NCI-H1930 (cell line): ENCODE data around the gene RTP1.
"Not testable (repeated sequence)": the region's sequence is repeated elsewhere in the genome, so short reads cannot be mapped to it uniquely, and the experiment has no call there.

ENCODE experiments used
- DNase-seq, 2 experiments: peaks; one replicate each; lab custom pipeline; 2025; lab: John Stamatoyannopoulos, UW

Gene RTP1

DNA sequence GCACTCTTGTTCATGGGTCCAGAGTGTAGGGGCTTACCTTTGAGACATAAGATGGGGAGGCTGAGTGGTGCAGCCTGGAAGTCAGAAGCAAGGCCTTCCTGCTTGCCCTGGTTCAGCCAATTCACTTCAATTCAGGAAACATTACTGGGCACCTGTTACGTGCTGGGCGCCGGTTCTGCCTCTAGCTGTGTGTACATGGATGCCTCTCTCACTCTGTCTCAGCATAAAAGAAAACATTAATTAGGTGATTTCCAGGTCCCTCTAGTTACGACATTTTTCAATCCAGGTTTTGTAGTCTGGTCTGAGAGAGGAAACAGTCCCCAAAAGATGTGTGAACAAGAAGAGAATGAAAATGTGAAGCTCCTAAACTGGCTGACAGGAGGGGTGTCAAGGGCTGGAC, 1.2 kb downstream of the RTP1 start:
- no peak for DNase-seq

DNA sequence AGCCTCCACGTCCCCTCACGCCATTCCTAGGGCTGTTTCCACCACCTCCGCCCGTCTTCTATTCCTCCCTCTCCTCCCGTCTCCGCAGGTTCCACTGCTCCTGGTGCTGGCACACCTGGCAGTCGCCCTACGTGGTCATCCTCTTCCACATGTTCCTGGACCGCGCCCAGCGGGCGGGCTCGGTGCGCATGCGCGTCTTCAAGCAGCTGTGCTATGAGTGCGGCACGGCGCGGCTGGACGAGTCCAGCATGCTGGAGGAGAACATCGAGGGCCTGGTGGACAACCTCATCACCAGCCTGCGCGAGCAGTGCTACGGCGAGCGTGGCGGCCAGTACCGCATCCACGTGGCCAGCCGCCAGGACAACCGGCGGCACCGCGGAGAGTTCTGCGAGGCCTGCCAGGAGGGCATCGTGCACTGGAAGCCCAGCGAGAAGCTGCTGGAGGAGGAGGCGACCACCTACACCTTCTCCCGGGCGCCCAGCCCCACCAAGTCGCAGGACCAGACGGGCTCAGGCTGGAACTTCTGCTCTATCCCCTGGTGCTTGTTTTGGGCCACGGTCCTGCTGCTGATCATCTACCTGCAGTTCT, 2.3 kb downstream of the RTP1 start:
- DNase-seq: not testable (repeated sequence)

DNA sequence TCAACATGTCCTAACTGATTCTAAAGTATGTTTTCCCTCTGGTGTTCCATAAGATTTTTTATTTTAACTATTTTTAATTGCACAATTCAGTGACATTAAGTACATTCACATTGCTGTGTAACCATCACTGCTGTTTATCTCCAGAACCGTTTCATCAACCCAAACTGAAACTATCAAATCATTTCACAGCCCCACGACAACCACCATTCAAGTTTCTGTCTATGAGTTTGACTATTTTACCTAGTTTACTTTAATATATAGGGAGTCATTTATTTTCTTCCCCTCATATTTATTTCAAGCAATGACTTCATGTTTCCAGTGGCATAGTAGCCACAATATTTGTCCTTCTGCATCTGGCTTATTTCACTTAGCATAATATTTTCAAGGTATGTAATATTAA, 8.4 kb downstream of the RTP1 start:
- no peak for DNase-seq

DNA sequence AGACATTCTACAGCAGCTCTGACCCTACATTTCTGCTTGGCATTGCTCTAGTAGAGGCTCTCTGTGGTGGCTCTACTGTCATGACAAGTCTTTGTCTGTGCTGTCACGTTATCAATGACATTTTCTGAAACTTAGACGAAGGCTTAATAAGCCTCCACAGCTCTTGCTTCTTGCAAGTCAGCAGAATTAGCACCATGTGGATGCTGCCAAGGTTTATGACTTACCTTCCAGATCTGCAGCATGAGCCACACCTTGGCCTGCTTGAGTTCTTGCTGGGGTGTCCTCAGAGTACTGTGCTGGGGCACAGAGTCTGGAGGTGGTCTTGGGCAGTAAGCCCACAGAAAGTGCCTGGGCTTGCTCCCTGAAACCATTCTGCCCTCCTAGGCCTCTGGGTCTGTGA, 9.8 kb downstream of the RTP1 start:
- no peak for DNase-seq

DNA sequence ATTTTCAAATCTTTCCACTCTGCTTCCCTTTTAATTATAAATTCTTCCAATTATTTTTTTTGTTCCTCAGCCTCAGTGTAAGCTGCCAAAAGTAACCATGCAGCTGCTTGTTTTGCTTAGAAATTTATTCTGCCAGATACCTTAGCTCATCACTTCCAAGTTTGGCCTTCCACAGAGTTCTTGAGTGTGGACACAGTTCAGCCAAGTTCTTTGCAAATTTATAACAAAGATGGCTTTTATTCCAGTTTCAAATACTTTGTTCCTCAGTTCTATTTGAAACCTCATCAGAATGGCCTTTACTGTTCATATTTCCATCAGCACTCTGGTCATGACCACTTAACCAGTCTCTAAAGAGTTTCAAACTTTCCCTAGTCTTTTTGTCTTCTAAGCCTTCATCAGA, 10.3 kb downstream of the RTP1 start:
- no peak for DNase-seq

- no peak for DNase-seq
These were observed 10.9 kb downstream of the RTP1 start for GRCh38 chr3:187208159-187208558.

GRCh38 chr3:187209491-187209890, 12.2 kb downstream of the RTP1 start:
- no peak for DNase-seq

GRCh38 chr3:187210091-187210490, 12.8 kb downstream of the RTP1 start:
- DNase-seq: no peak

- DNase-seq: no peak
These were observed 13.4 kb downstream of the RTP1 start for GRCh38 chr3:187210545-187211327.

DNA sequence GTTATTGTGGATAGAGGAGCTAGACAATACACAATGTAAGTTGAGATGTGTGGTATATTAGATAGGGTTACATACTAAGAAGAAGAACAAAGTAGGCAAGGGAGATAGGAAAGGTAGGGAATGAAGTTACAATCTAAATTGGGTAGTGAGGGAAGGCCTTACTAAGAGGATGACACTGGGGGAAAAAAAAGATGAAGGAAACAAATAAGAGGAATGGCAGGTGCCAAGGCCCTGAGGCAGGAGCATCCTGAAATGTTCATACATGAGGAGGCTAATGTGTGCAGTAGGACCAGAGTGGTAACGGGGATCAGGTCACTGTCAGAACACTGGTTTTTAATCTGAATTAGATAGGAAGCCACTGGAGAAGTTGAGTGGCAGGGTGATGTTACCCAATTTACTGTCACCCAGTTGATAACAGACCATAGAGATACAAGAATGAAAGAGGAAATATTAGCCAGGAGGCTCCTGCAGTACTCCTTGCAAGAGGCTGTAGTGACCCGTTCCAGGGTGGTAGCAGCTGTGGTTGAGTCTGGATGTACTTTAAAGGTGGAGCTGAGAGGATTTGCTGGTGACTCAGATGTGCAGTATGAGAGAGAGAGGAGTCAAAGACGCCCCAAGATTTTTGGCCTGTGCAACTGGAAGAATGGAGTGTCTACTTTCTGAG, 14.4 kb downstream of the RTP1 start:
- no peak for DNase-seq

DNA sequence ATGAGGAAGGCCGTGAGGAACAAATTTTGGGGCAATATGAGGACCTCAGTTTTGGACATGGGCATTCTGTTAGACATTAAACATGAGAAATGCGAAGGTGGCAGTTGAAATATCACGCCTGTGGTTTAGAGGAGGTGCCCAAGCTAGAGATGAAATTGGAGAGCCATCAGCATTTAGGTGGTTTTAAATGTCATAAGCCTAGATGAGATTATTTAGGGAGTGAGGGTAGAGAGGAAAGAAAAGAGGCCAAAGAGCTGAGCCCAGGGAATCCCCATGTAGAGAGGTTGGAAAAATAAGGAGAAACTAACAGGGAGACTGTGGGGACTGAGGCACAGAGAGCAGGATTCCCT, 14.9 kb downstream of the RTP1 start:
- no peak for DNase-seq

- DNase-seq: no peak
These were observed 15.4 kb downstream of the RTP1 start for GRCh38 chr3:187212705-187213104.

GRCh38 chr3:187213616-187214015, 16.3 kb downstream of the RTP1 start:
- DNase-seq: no peak

DNA sequence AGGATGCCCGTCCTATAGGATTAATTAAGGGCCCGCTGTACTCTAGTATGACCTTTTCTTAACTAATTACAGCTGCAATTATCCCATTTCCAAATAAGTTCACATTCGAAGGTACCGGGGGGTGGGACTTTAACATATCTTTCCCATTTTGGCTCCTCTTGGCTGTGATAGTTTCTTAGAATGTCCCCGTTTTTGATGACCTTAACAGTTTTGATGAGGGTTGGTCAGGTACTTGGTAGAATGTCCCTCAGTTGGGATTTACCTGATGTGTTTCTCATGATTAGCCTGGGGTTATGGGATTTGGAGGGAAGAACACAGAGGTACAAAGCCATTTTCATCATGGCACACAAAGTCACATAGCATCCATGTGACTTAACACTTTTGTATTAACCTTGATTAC, 18.2 kb downstream of the RTP1 start:
- no peak for DNase-seq

GRCh38 chr3:187222801-187223200, 25.5 kb downstream of the RTP1 start:
- no peak for DNase-seq

- no peak for DNase-seq
These were observed 26.5 kb downstream of the RTP1 start for GRCh38 chr3:187223799-187224198.

- no peak for DNase-seq
These were observed 30.5 kb downstream of the RTP1 start for GRCh38 chr3:187227658-187228258.

DNA sequence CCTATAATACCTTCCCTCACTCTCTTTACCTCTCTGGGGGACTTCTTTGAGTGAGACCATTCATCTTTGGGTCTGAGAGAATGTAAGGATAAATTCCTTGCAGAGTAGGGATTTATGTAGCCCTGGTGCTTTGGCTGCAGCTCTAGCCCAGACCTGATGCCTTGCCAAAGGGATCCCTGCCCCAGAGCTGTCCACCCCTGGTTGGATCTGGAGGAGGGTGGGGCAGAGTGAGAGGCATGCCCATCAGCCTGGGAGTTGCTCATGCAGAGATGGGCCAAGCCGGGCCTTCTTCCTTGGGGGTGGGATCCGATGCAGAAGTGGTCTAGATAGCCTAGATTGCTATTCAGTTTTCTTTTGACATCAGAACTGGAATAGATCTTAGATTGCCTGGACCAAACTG, 31.5 kb downstream of the RTP1 start:
- no peak for DNase-seq

DNA sequence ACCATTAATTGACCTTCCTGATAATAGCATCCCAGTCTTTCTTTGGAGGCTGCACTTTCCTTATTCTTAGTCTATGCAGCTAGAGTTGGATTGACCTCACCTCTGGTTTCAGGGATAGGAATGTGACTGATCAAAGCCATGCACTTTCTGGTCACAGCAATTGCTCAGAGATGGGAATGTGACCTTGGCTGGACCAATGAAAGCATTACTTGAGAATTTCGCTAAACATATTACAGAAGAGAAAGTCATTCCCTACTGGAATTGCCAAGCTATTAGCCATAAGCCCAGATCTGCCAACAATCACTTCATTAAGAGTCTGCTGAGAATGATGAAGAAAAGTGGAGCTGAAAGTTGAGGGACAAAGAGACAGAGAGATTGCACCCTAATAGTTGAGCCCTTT, 32.7 kb downstream of the RTP1 start:
- DNase-seq: no peak

- DNase-seq: no peak
These were observed 39.7 kb downstream of the RTP1 start for GRCh38 chr3:187236962-187237361.

- no peak for DNase-seq
These were observed 40.5 kb downstream of the RTP1 start for GRCh38 chr3:187237741-187238140.

GRCh38 chr3:187238239-187238638, 41.0 kb downstream of the RTP1 start:
- DNase-seq: no peak

- not testable (repeated sequence) for DNase-seq
These were observed 41.5 kb downstream of the RTP1 start for GRCh38 chr3:187238835-187239234.
